Ovary (tissue), 3 donors: ENCODE data around the gene RTL3.

Experiments used
- EP300 ChIP-seq: sonication (generic); formaldehyde crosslinking; IDR thresholded peaks from one replicate; pipeline ENCODE4 v1.6.1; 2017; ENCODE audit warnings: antibody characterized with exemption
- POLR2A ChIP-seq: fragments of 450-650 bp; IDR thresholded peaks from one replicate; pipeline ENCODE4 v1.6.1; 2017; ENCODE audit warnings: antibody characterized with exemption, mild to moderate bottlenecking, moderate library complexity
- TF ChIP-seq, protein P1 (sequence below), 3 donors: fragments of 450-650 bp in 2 of 3; fragments of 200-600 bp in 1 of 3; IDR thresholded peaks; one replicate each; pipeline versions ENCODE4 v1.5.1 to v1.8.0; 2016 to 2022; ENCODE audit warnings: antibody characterized with exemption in 3 of 3, mild to moderate bottlenecking in 1 of 3
- donor health status: DM: no; HTN: no; CAD: no.

- TF ChIP-seq, protein P1, sequence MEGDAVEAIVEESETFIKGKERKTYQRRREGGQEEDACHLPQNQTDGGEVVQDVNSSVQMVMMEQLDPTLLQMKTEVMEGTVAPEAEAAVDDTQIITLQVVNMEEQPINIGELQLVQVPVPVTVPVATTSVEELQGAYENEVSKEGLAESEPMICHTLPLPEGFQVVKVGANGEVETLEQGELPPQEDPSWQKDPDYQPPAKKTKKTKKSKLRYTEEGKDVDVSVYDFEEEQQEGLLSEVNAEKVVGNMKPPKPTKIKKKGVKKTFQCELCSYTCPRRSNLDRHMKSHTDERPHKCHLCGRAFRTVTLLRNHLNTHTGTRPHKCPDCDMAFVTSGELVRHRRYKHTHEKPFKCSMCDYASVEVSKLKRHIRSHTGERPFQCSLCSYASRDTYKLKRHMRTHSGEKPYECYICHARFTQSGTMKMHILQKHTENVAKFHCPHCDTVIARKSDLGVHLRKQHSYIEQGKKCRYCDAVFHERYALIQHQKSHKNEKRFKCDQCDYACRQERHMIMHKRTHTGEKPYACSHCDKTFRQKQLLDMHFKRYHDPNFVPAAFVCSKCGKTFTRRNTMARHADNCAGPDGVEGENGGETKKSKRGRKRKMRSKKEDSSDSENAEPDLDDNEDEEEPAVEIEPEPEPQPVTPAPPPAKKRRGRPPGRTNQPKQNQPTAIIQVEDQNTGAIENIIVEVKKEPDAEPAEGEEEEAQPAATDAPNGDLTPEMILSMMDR (IDR thresholded peaks at IDR 0.05), result no peak
- TF ChIP-seq POLR2A (no peak), EP300 (no peak)
Measured at GRCh38 chrX:78653118-78653822, 5.9 kb downstream of the RTL3 start.
